Duodenal mucosa (tissue), 2 donors: Measurements from ENCODE around the gene ASCL5.
"Not testable (repeated sequence)": the region's sequence is repeated elsewhere in the genome, so short reads cannot be mapped to it uniquely, and the experiment has no call there.

Source experiments
- H3K27ac ChIP-seq: one replicate; pipeline ENCODE4 v1.7.0; 2013; ENCODE audit warnings: low read depth, low read length
- H3K27me3 ChIP-seq, 2 donors: one replicate each; pipeline ENCODE4 v1.7.0; 2013; ENCODE audit warnings: low read length in 2 of 2, control low read depth in 1 of 2; ENCODE audit not compliant: insufficient read depth in 2 of 2, control insufficient read depth in 1 of 2
- H3K36me3 ChIP-seq, 2 donors: one replicate each; pipeline ENCODE4 v1.7.0; 2013; ENCODE audit warnings: low read length in 2 of 2, control low read depth in 1 of 2; ENCODE audit not compliant: insufficient read depth in 2 of 2, control insufficient read depth in 1 of 2
- H3K4me1 ChIP-seq, 2 donors: one replicate each; pipeline ENCODE4 v1.7.0; 2013; ENCODE audit warnings: low read length in 2 of 2, control low read depth in 1 of 2; ENCODE audit not compliant: insufficient read depth in 2 of 2, control insufficient read depth in 1 of 2
- H3K4me3 ChIP-seq, 2 donors: one replicate each; pipeline ENCODE4 v1.7.0; 2013; ENCODE audit warnings: low read length in 2 of 2, low read depth in 1 of 2
- H3K9ac ChIP-seq, 2 donors: one replicate each; pipeline ENCODE4 v1.7.0; 2013; ENCODE audit warnings: low read length in 2 of 2, low read depth in 1 of 2
- H3K9me3 ChIP-seq, 2 donors: one replicate each; pipeline ENCODE4 v1.7.0; 2013; ENCODE audit warnings: low read length in 2 of 2, control low read depth in 1 of 2; ENCODE audit not compliant: control insufficient read depth in 1 of 2

The ASCL5 gene

GRCh38 chr1:201167041-201167991 lies 40.3 kb upstream of the ASCL5 start:
- H3K4me1 ChIP-seq = peaks cover 9 to 13% of the 10 kb centered on the region in 2 donors
- no peaks in the 10 kb centered on the region for H3K36me3 ChIP-seq
- H3K4me3 ChIP-seq = no peak overlapping the region
- no peak overlapping the region for H3K9ac ChIP-seq
- H3K27ac ChIP-seq = no peak overlapping the region
- no peaks in the 10 kb centered on the region for H3K27me3 ChIP-seq
- no peaks in the 10 kb centered on the region for H3K9me3 ChIP-seq

- Histone ChIP-seq H3K4me1 (no peaks in the 10 kb centered on the region), H3K36me3 (no peaks in the 10 kb centered on the region)
These were observed 37.7 kb upstream of the ASCL5 start for GRCh38 chr1:201164645-201165044.

GRCh38 chr1:201163707-201164106 lies 36.7 kb upstream of the ASCL5 start:
- no peaks in the 10 kb centered on the region for H3K27me3 ChIP-seq
- H3K4me3 ChIP-seq = no peak overlapping the region
- H3K36me3 ChIP-seq = no peaks in the 10 kb centered on the region
- H3K4me1 ChIP-seq = no peaks in the 10 kb centered on the region
- H3K9ac ChIP-seq = no peak overlapping the region
- no peak overlapping the region for H3K27ac ChIP-seq
- no peaks in the 10 kb centered on the region for H3K9me3 ChIP-seq

More at GRCh38 chr1:201164645-201165044, 37.7 kb upstream of the ASCL5 start:
- Histone ChIP-seq H3K27ac (no peak overlapping the region), H3K9ac (no peak overlapping the region), H3K4me3 (no peak overlapping the region), H3K27me3 (no peaks in the 10 kb centered on the region), H3K9me3 (no peaks in the 10 kb centered on the region)

- H3K9ac ChIP-seq, H3K36me3 ChIP-seq, H3K9me3 ChIP-seq, H3K4me1 ChIP-seq, H3K4me3 ChIP-seq, H3K27ac ChIP-seq, H3K27me3 ChIP-seq: not testable (repeated sequence)
These were observed 36.1 kb upstream of the ASCL5 start for GRCh38 chr1:201163036-201163435.

DNA sequence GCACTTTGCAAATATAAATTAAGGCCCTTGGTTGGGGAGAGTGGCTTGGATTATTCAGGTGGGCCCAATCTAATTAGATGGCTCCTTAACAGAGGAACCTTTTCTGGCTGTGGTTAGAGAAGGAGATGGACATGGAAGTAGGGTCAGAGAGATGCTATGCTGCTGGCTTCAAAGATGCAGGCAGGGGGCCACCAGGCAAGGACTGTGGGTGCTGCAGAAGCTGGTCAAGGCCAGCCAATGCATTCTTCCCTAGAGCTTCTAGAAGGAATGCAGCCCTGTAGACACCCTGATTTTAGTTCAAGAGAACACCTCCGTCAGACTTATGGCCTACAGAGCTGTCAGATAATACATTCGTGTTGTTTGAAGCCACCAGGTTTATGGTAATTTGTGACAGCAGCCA lies 31.0 kb upstream of the ASCL5 start:
- Histone ChIP-seq H3K36me3 (no peaks in the 10 kb centered on the region), H3K9me3 (no peaks in the 10 kb centered on the region), H3K9ac (no peak overlapping the region), H3K27ac (no peak overlapping the region), H3K4me3 (no peak overlapping the region), H3K4me1 (peaks cover 11 to 13% of the 10 kb centered on the region in 2 donors), H3K27me3 (no peaks in the 10 kb centered on the region)

DNA sequence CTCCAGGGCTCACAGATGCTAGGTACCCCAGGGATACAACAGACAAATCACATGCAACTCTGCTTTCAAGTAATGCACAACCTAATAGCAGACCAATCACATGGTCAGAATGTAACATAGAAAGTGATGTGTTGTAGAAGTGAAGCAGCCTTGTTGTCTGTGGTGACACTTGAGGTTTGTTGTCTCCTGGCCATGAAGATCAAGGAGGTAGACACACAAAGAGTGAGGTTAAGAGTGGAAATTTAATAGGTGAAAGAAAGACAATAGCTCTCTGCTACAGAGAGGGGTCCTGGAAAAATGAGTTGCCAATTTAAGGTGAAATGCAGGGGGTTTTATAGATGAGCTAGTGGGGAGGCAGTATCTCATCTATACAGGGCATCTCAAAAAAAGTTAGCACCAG lies 29.8 kb upstream of the ASCL5 start:
- Histone ChIP-seq H3K4me1 (peaks cover 11 to 13% of the 10 kb centered on the region in 2 donors), H3K36me3 (no peaks in the 10 kb centered on the region), H3K9me3 (no peaks in the 10 kb centered on the region), H3K27me3 (no peaks in the 10 kb centered on the region), H3K4me3 (no peak overlapping the region), H3K27ac (no peak overlapping the region), H3K9ac (no peak overlapping the region)

- peaks cover 11 to 13% of the 10 kb centered on the region in 2 donors for H3K4me1 ChIP-seq
- H3K9me3 ChIP-seq = no peaks in the 10 kb centered on the region
- H3K4me3 ChIP-seq = no peak overlapping the region
- no peaks in the 10 kb centered on the region for H3K27me3 ChIP-seq
- H3K9ac ChIP-seq = no peak overlapping the region
- H3K36me3 ChIP-seq = no peaks in the 10 kb centered on the region
- no peak overlapping the region for H3K27ac ChIP-seq
These were observed 29.4 kb upstream of the ASCL5 start for GRCh38 chr1:201156346-201156745.

GRCh38 chr1:201155354-201155753 lies 28.4 kb upstream of the ASCL5 start:
- no peaks in the 10 kb centered on the region for H3K9me3 ChIP-seq
- H3K4me3 ChIP-seq = no peak overlapping the region

DNA sequence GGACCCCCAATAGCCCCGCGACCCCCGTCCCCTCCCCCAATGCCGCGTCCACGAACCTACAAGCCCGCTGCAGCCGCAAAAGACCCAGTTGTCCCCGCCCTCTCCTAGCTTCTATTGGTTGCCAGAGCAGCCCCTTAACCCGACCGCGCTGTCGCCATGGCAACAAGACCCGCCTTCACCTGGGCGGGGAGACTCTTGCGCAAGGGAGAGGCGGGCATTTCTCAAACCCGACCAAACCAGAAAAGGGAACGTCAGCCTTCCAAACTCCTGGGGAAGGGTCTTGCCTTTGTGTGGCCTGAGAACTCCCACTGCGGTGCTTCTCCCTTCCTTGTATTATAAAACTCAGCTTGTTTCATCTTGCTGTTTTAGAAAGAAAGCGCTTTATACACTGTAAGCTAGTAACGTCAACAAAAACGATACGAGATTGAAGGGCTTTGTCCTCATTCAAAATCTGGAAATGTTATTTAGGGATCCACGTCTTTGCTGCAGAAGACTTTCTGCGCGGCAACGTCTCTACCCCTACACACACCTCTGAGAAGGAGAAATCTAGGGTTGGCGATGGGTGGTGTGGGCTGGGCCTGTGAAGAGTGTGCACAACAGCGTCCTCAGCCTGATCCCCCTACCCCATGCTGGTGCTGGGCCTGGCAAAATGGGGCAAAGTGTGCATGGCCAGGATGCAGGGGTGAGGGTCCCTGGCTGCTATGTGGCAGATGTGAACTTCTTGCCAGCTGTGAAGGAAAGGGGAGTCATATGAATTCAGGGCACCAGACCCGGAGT lies 27.6 kb upstream of the ASCL5 start, which contains the start of gene TMEM9:
TMEM9 (minus strand) TSS at position 86 of the 777 bp plus-strand sequence. CDS start 551 bp downstream, outside the sequence.
- H3K27me3 ChIP-seq = no peaks in the 10 kb centered on the region
- peak within 1 kb of the TSS; percentile 54 to 70 for H3K9ac ChIP-seq
- peak within 1 kb of the TSS; percentile 83 for H3K4me3 ChIP-seq
- peaks cover 0 to 9% of the 10 kb centered on the region in 2 donors for H3K36me3 ChIP-seq
- no peaks in the 10 kb centered on the region for H3K9me3 ChIP-seq
- peaks cover 13 to 17% of the 10 kb centered on the region in 2 donors for H3K4me1 ChIP-seq
- H3K27ac ChIP-seq = no peak within 1 kb of the TSS

More at GRCh38 chr1:201155354-201155753, 28.4 kb upstream of the ASCL5 start:
- H3K9ac ChIP-seq = no peak overlapping the region
- H3K4me1 ChIP-seq = peaks cover 13 to 17% of the 10 kb centered on the region in 2 donors
- H3K27me3 ChIP-seq = no peaks in the 10 kb centered on the region
- H3K36me3 ChIP-seq = peaks cover 0 to 4% of the 10 kb centered on the region in 2 donors
- no peak overlapping the region for H3K27ac ChIP-seq
